Measurements from ENCODE around the gene IL25. TPM values are rescaled to one million over a fixed set of nuclear protein-coding genes. Genes with fewer than 3 reads are reported as not detected.

IL25 gene
- total RNA-seq, 1 experiment from 2014 or later = not detected

GRCh38 chr14:23359167-23359626, 13.4 kb upstream of the IL25 start:
- intact Hi-C loops (cut with micrococcal nuclease; ENCODE audit: unreplicated experiment) = no loop called here
- Histone ChIP-seq H3F3A (ENCODE audit: insufficient read depth, low read depth) (no peaks in the 10 kb centered on the region), H3K4me1 (replicated peaks; ENCODE audit: insufficient read depth) (no peaks in the 10 kb centered on the region), H3K9me2 (ENCODE audit: insufficient read depth) (no peaks in the 10 kb centered on the region), H4K20me1 (ENCODE audit: insufficient read depth) (no peaks in the 10 kb centered on the region), H3K9me3 (ENCODE audit: insufficient read depth, low read depth) (no peaks in the 10 kb centered on the region), H3K4me3 (no peak overlapping the region), H3K27ac (no peak overlapping the region), H3K4me2 (no peak overlapping the region), H2AFZ (no peak overlapping the region), H3K36me3 (ENCODE audit: low read depth) (no peaks in the 10 kb centered on the region), H3K27me3 (ENCODE audit: insufficient read depth, low read depth) (peaks cover 80% of the 10 kb centered on the region), H3K79me2 (ENCODE audit: low read depth) (no peaks in the 10 kb centered on the region)
- DNase-seq = no peak
- BruUV-seq (replicated peaks) = no TSS peak
- CTCF ChIA-PET = no interaction called here
- POLR2A ChIA-PET (ENCODE audit: unreplicated experiment) = no interaction called here
- TF ChIP-seq CTCF (conservative IDR thresholded peaks at IDR 0.05) (no peak), EZH2 (IDR thresholded peaks at IDR 0.05; ENCODE audit: low read depth) (no peak)

GRCh38 chr14:23359722-23360447, 12.7 kb upstream of the IL25 start:
- Histone ChIP-seq H3K27ac (no peak overlapping the region), H3K36me3 (ENCODE audit: low read depth) (no peaks in the 10 kb centered on the region), H3K79me2 (ENCODE audit: low read depth) (no peaks in the 10 kb centered on the region), H3K9me3 (ENCODE audit: insufficient read depth, low read depth) (no peaks in the 10 kb centered on the region), H3K4me2 (no peak overlapping the region), H4K20me1 (ENCODE audit: insufficient read depth) (no peaks in the 10 kb centered on the region), H3K9me2 (ENCODE audit: insufficient read depth) (no peaks in the 10 kb centered on the region), H3K4me3 (no peak overlapping the region), H3K4me1 (replicated peaks; ENCODE audit: insufficient read depth) (no peaks in the 10 kb centered on the region), H2AFZ (no peak overlapping the region), H3K27me3 (ENCODE audit: insufficient read depth, low read depth) (peaks cover 80% of the 10 kb centered on the region), H3F3A (ENCODE audit: insufficient read depth, low read depth) (no peaks in the 10 kb centered on the region)
- intact Hi-C loops (cut with micrococcal nuclease; ENCODE audit: unreplicated experiment) = no loop called here
- CTCF ChIA-PET = no interaction called here
- BruUV-seq (replicated peaks) = no TSS peak
- TF ChIP-seq CTCF (conservative IDR thresholded peaks at IDR 0.05) = no peak
- TF ChIP-seq EZH2 (IDR thresholded peaks at IDR 0.05; ENCODE audit: low read depth) = no peak
- POLR2A ChIA-PET (ENCODE audit: unreplicated experiment) = no interaction called here
- no peak for DNase-seq

- no peak overlapping the region for H3K4me3 ChIP-seq
- H3K9me2 ChIP-seq (ENCODE audit: insufficient read depth) = no peaks in the 10 kb centered on the region
- intact Hi-C loops (cut with micrococcal nuclease; ENCODE audit: unreplicated experiment) = no loop called here
- H3K9me3 ChIP-seq (ENCODE audit: insufficient read depth, low read depth) = no peaks in the 10 kb centered on the region
- BruUV-seq (replicated peaks) = no TSS peak
- ChIA-PET CTCF (no interaction called here), POLR2A (ENCODE audit: unreplicated experiment) (no interaction called here)
- TF ChIP-seq EZH2 (IDR thresholded peaks at IDR 0.05; ENCODE audit: low read depth) (no peak), CTCF (conservative IDR thresholded peaks at IDR 0.05) (no peak)
- H4K20me1 ChIP-seq (ENCODE audit: insufficient read depth) = no peaks in the 10 kb centered on the region
- H3K36me3 ChIP-seq (ENCODE audit: low read depth) = no peaks in the 10 kb centered on the region
- no peaks in the 10 kb centered on the region for H3K4me1 ChIP-seq (replicated peaks; ENCODE audit: insufficient read depth)
- no peak overlapping the region for H2AFZ ChIP-seq
- no peak for DNase-seq
- H3K79me2 ChIP-seq (ENCODE audit: low read depth) = no peaks in the 10 kb centered on the region
- peaks cover 74% of the 10 kb centered on the region for H3K27me3 ChIP-seq (ENCODE audit: insufficient read depth, low read depth)
- H3F3A ChIP-seq (ENCODE audit: insufficient read depth, low read depth) = no peaks in the 10 kb centered on the region
- H3K4me2 ChIP-seq = no peak overlapping the region
- H3K27ac ChIP-seq = no peak overlapping the region
Measured at GRCh38 chr14:23360496-23360895, 12.1 kb upstream of the IL25 start.
